Left lung (tissue), 10 donors: ENCODE measurements around the gene RGS21. TPM values are rescaled to one million over a fixed set of nuclear protein-coding genes. Genes with fewer than 3 reads are reported as not detected.
"Not testable (repeated sequence)": the region's sequence is repeated elsewhere in the genome, so short reads cannot be mapped to it uniquely, and the experiment has no call there.

Experiments used
- ATAC-seq: fragments of 200-7000 bp; cut with Tn5 transposase; one replicate; pipeline ENCODE4 v1.9.1; 2020; ENCODE audit warnings: moderate library complexity
- DNase-seq, 4 donors: peaks; one replicate each; pipeline ENCODE4 v3.0.0-alpha.2; 2013 to 2020
- H3K27ac ChIP-seq, 2 donors: fragments of 200-600 bp; sonication (generic) in 1 of 2; one replicate each; pipeline versions ENCODE4 v1.5.0 to v1.8.0; 2020 to 2021
- H3K27me3 ChIP-seq, 2 donors: fragments of 200-600 bp; sonication (generic) in 1 of 2; one replicate each; pipeline versions ENCODE4 v1.5.0 to v1.8.0; 2020 to 2021
- H3K36me3 ChIP-seq, 2 donors: fragments of 200-600 bp; sonication (generic) in 1 of 2; one replicate each; pipeline versions ENCODE4 v1.5.0 to v1.8.0; 2020 to 2021
- H3K4me1 ChIP-seq, 2 donors: fragments of 200-600 bp; one replicate each; pipeline ENCODE4 v1.8.0; 2021
- H3K4me3 ChIP-seq, 2 donors: fragments of 200-600 bp; sonication (generic) in 1 of 2; one replicate each; pipeline versions ENCODE4 v1.5.0 to v1.8.0; 2020 to 2021; ENCODE audit warnings: mild to moderate bottlenecking in 1 of 2
- H3K9me3 ChIP-seq, 2 donors: fragments of 200-600 bp; sonication (generic) in 1 of 2; one replicate each; pipeline versions ENCODE4 v1.5.0 to v1.8.0; 2020 to 2021
- intact Hi-C, 2 donors: fragments of 100-400 bp; cut with DNase I; formaldehyde crosslinking; loops; one replicate each; pipeline versions ENCODE4 v1.11.2 to v1.14.2; 2022
- polyA plus RNA-seq, 6 donors: library from polyadenylated mRNA; unstranded; fragments of 120-200 nt; gene quantifications; one replicate each; pipeline ENCODE4 v1.2.1, GENCODE V29; 2013; ENCODE audit not compliant: insufficient read length in 6 of 6
- total RNA-seq, 2 donors: library from RNA; stranded (reverse); fragmentation: NEBNext Ultra II Directional; extraction: Animal tissue kit (Norgen Biotek cat#: 25700); gene quantifications; one replicate each; pipeline ENCODE4 v1.2.1, GENCODE V29; 2021
- TF ChIP-seq, protein P1 (sequence below), 2 donors: fragments of 200-600 bp; sonication (generic) in 1 of 2; IDR thresholded peaks; one replicate each; pipeline versions ENCODE4 v1.5.0 to v1.8.0; 2021; ENCODE audit warnings: antibody characterized with exemption in 2 of 2
- donor health status: DM: no; HTN: yes; CAD: no.
- donor health status: DM: no; HTN: no; CAD: no.

RGS21 gene
- total and polyA plus RNA-seq, 8 donors: 0.08 TPM; not detected in 7

DNA sequence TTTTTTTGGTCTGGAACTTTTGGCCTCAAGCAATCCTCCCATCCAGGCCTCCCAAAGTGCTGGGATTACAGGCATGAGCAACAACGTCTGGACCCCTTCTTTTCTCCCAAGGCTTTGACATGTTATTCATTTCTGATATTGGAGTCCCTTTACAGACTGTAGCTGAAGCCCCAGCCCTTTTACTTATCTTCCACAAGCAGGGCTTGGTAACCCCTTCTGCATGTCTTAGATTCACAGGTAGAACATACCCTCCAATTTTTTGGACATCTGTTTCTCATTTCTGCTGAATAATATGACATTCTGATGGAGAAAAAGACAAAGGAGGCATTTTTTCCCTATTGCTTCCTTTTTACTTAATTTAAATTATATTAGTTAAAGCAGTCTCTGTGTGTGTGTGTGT lies 39.2 kb upstream of the RGS21 start:
- no peak overlapping the region for H3K27ac ChIP-seq
- H3K36me3 ChIP-seq: no peaks in the 10 kb centered on the region
- intact Hi-C loops: no loop called here
- H3K27me3 ChIP-seq: no peaks in the 10 kb centered on the region
- ATAC-seq (no peak), DNase-seq (no peak)
- H3K4me1 ChIP-seq: no peaks in the 10 kb centered on the region
- TF ChIP-seq, protein P1, sequence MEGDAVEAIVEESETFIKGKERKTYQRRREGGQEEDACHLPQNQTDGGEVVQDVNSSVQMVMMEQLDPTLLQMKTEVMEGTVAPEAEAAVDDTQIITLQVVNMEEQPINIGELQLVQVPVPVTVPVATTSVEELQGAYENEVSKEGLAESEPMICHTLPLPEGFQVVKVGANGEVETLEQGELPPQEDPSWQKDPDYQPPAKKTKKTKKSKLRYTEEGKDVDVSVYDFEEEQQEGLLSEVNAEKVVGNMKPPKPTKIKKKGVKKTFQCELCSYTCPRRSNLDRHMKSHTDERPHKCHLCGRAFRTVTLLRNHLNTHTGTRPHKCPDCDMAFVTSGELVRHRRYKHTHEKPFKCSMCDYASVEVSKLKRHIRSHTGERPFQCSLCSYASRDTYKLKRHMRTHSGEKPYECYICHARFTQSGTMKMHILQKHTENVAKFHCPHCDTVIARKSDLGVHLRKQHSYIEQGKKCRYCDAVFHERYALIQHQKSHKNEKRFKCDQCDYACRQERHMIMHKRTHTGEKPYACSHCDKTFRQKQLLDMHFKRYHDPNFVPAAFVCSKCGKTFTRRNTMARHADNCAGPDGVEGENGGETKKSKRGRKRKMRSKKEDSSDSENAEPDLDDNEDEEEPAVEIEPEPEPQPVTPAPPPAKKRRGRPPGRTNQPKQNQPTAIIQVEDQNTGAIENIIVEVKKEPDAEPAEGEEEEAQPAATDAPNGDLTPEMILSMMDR (IDR thresholded peaks at IDR 0.05): no peak
- peaks cover 0 to 12% of the 10 kb centered on the region in 2 donors for H3K9me3 ChIP-seq
- no peak overlapping the region for H3K4me3 ChIP-seq

DNA sequence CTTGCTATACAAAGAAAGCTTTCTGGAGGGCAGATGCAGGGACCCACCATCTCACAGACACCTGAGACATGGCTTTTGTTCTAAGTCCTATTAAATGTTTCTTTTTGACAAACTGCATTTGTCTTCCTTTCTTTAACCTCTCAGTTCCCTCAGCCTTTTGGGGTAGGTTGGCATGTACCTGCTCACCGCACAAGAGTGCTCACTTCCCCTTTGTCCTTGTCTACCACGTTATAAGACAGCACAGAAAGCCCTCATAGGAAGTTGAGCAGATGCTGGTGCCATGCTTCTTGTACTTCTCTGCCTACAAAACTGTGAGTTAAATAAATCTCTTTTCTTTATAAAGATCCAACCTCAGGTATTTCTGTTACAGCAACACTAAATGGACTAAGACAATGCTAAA lies 31.9 kb upstream of the RGS21 start:
- Histone ChIP-seq H3K27ac (no peak overlapping the region), H3K36me3 (no peaks in the 10 kb centered on the region), H3K4me3 (no peak overlapping the region), H3K4me1 (no peaks in the 10 kb centered on the region), H3K9me3 (peaks cover 0 to 41% of the 10 kb centered on the region in 2 donors), H3K27me3 (no peaks in the 10 kb centered on the region)
- TF ChIP-seq, protein P1 (IDR thresholded peaks at IDR 0.05): no peak
- intact Hi-C loops: no loop called here
- DNase-seq (no peak), ATAC-seq (no peak)

DNA sequence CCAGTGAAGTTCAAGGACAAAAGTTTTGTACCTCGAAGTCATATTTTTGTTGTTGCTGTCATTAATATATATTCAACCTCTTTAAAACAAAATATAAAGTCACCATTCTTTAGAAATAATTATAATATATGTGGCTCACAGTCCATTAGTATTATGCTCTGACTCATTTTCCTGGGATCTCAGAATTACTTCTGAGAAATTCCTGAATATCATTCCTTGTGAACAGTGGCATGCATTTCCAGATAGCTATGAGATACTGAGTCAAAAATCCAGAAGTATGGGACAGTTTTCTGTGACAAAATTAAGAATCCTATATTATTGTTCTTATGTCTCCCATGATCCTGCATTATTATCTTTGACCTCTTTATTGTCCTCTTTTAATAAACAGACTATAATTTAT lies 13.8 kb upstream of the RGS21 start:
- Histone ChIP-seq H3K4me3 (no peak overlapping the region), H3K4me1 (no peaks in the 10 kb centered on the region), H3K9me3 (peaks cover 0 to 6% of the 10 kb centered on the region in 2 donors), H3K27me3 (no peaks in the 10 kb centered on the region), H3K27ac (no peak overlapping the region), H3K36me3 (no peaks in the 10 kb centered on the region)
- intact Hi-C loops: no loop called here
- ATAC-seq (no peak), DNase-seq (no peak)
- TF ChIP-seq, protein P1 (IDR thresholded peaks at IDR 0.05): no peak

DNA sequence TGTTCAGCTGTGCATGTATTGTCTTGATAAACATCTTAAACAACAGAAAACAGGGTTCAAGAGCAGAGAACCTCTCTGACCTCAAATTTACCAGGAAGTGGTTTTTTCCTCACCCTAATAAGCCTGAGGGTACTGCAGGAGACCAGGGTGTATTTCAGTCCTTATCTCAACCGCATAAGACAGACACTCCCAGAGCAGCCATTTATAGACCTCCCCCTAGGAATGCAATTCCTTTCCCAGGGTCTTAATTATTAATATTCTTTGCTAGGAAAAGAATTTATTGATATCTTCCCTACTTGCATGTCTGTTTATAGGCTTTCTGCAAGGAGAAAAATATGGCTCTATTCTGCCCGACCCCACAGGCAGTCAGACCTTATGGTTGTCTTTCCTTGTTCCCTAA lies 8.5 kb upstream of the RGS21 start:
- H3K4me1 ChIP-seq, H3K4me3 ChIP-seq, DNase-seq, intact Hi-C loops, ATAC-seq, H3K36me3 ChIP-seq, H3K27me3 ChIP-seq, H3K27ac ChIP-seq: not testable (repeated sequence)
- peaks cover 0 to 17% of the 10 kb centered on the region in 2 donors for H3K9me3 ChIP-seq

DNA sequence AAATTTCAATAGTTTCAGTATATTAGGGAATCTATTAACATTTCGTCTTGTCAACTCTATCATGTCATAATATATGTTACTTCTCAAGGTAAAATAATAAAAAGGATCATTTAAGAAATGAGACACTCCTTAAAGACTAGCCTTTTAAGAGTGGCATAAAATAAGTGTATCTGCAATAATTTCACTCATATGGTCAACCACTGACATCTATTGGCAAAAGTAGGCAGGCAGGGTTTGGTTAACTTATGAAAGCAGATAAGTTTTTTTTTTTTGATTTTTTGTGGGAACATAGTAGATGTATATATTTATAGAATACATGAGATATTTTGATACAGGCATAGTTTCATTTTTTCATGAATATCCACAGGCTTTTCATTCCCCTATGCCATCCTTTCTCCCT lies 5.5 kb upstream of the RGS21 start:
- ATAC-seq: no peak
- H3K27ac ChIP-seq: no peak overlapping the region
- peaks cover 0 to 17% of the 10 kb centered on the region in 2 donors for H3K9me3 ChIP-seq
- TF ChIP-seq, protein P1 (IDR thresholded peaks at IDR 0.05): no peak
- H3K36me3 ChIP-seq: no peaks in the 10 kb centered on the region
- H3K4me1 ChIP-seq: no peaks in the 10 kb centered on the region
- DNase-seq: peak in 2 of 4 donors; percentile 28 to 42
- no peaks in the 10 kb centered on the region for H3K27me3 ChIP-seq
- no peak overlapping the region for H3K4me3 ChIP-seq
- intact Hi-C loops: no loop called here

DNA sequence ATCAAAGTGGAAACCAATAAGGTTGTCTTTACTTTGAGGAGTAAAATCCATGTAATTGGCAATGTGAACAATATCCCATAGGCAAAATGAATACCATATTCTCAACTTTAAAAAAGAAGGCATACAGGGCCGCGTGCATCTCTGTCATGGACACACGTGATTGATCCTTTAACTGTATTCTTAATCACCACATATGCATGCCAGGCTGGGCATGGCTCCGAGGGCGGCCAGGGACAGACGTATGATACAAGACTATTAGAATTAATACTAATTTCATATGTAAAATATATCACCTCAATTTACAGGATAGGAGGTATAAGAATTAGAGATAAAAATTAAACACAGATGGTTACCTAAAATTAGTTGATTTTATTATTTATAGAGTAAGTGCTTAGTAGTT lies 11.2 kb downstream of the RGS21 start:
- H3K27ac ChIP-seq: no peak overlapping the region
- H3K27me3 ChIP-seq: no peaks in the 10 kb centered on the region
- DNase-seq (peak in 1 of 4 donors; percentile 65), ATAC-seq (no peak)
- intact Hi-C loops: no loop called here
- H3K4me1 ChIP-seq: no peaks in the 10 kb centered on the region
- TF ChIP-seq, protein P1 (IDR thresholded peaks at IDR 0.05): no peak
- H3K9me3 ChIP-seq: no peaks in the 10 kb centered on the region
- H3K36me3 ChIP-seq: no peaks in the 10 kb centered on the region
- no peak overlapping the region for H3K4me3 ChIP-seq
